ENCODE measurements around the gene GABPA. TPM values are rescaled to one million over a fixed set of nuclear protein-coding genes. Genes with fewer than 3 reads are reported as not detected.
"Not testable (repeated sequence)": the region's sequence is repeated elsewhere in the genome, so short reads cannot be mapped to it uniquely, and the experiment has no call there.

GABPA gene
- total and polyA plus RNA-seq, 9 of the 15 experiments (the other 6 are each of a cell fraction or from before 2014, with no cell fraction given), result 8.9 to 35.7 (median 22.8) TPM

DNA sequence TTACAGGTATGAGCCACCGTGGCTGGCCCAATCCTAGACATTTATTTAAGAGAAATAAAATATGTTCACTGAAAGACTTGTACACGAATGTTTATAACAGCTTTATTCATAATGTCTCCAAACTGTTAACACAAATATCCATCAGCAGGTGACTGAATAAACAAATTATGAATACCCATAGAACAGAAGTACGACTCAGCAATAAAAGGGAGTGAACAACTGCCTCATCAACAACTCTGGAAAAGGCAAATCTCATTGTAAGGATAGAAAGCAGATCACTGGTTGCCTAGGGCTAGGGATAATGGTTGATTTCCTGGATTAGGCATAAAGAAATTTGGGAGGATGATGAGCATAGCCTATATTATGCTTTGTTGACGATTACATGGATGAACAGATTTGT is 41.7 kb downstream of the GABPA start:
- FAIRE-seq, result no peak
- Histone ChIP-seq H3K9me1 (ENCODE audit: control insufficient read depth, insufficient read depth, low read length) (no peaks in the 10 kb centered on the region), H3K9me3 (replicated peaks; ENCODE audit: control insufficient read depth, insufficient read depth, low read depth, low read length) (no peaks in the 10 kb centered on the region), H3K9ac (ENCODE audit: insufficient read depth in 1 of 2, low read depth in 2 of 2, low read length in 2 of 2) (no peak overlapping the region), H3K4me3 (no peak overlapping the region), H2AFZ (ENCODE audit: low read depth, low read length) (no peak overlapping the region), H4K20me1 (replicated peaks; ENCODE audit: control insufficient read depth, insufficient read depth, low read length) (no peaks in the 10 kb centered on the region), H3K4me1 (replicated peaks in 1 of 2; ENCODE audit: control insufficient read depth in 2 of 2, insufficient read depth in 2 of 2, low read length in 2 of 2) (no peaks in the 10 kb centered on the region), H3K79me2 (ENCODE audit: control insufficient read depth, insufficient read depth, low read length) (no peaks in the 10 kb centered on the region), H3K4me2 (ENCODE audit: insufficient read depth, low read length) (no peak overlapping the region), H3K27ac (ENCODE audit: extremely low read depth, low read depth, low read length) (no peak overlapping the region), H3K36me3 (ENCODE audit: control insufficient read depth, insufficient read depth, low read length) (no peaks in the 10 kb centered on the region), H3K27me3 (ENCODE audit: control insufficient read depth in 2 of 2, insufficient read depth in 2 of 2, low read length in 2 of 2) (peaks cover 0 to 5% of the 10 kb centered on the region in 2 experiments; a peak in 2 of 5 replicates)
- WGBS (ENCODE audit: insufficient coverage, low coverage, missing lambda C conversion rate), result 0% methylated on average over 4 of the region's 4 CpGs
- in situ Hi-C loops (cut with MboI), result no loop called here
- POLR2A ChIA-PET, result interaction anchor here (1.1 kb wide), 1 partner anchor 21 kb away, joined by 3 read pairs; no protein-coding TSS in a partner anchor
- no peak for ATAC-seq
- intact Hi-C loops (cut with micrococcal nuclease), result no loop called here
- BruUV-seq (replicated peaks), result no TSS peak
- no peak for DNase-seq (ENCODE audit: extremely low read depth in 1 of 4, low spot score in 3 of 4)
- CTCF ChIA-PET (ENCODE audit: low intra/inter-chr PET ratio), result no interaction called here
- no peak for TF ChIP-seq HSF4 (CRISPR knock-in tag; IDR thresholded peaks at IDR 0.05; ENCODE audit: borderline replicate concordance)
- TF ChIP-seq ZKSCAN1 (IDR thresholded peaks at IDR 0.05; ENCODE audit: low read depth, low read length), result no peak
- TF ChIP-seq NCOA4 (IDR thresholded peaks at IDR 0.05; ENCODE audit: partially characterized antibody), result no peak
- TF ChIP-seq EWSR1 (IDR thresholded peaks at IDR 0.05; ENCODE audit: borderline replicate concordance, low read depth, partially characterized antibody), result no peak
- no peak for TF ChIP-seq TGIF2 (CRISPR knock-in tag; IDR thresholded peaks at IDR 0.05)
- no peak for TF ChIP-seq HOXB6 (CRISPR knock-in tag; IDR thresholded peaks at IDR 0.05; ENCODE audit: borderline replicate concordance)
- TF ChIP-seq HDGF (IDR thresholded peaks at IDR 0.05), result no peak
- 0 out of 2 replicates have a peak, but pooled peaks have one; percentile 19 for TF ChIP-seq MAFG (tag; conservative IDR thresholded peaks at IDR 0.05)
- TF ChIP-seq ZNF316 (IDR thresholded peaks at IDR 0.05), result peak; percentile 63
- TF ChIP-seq, protein P1, sequence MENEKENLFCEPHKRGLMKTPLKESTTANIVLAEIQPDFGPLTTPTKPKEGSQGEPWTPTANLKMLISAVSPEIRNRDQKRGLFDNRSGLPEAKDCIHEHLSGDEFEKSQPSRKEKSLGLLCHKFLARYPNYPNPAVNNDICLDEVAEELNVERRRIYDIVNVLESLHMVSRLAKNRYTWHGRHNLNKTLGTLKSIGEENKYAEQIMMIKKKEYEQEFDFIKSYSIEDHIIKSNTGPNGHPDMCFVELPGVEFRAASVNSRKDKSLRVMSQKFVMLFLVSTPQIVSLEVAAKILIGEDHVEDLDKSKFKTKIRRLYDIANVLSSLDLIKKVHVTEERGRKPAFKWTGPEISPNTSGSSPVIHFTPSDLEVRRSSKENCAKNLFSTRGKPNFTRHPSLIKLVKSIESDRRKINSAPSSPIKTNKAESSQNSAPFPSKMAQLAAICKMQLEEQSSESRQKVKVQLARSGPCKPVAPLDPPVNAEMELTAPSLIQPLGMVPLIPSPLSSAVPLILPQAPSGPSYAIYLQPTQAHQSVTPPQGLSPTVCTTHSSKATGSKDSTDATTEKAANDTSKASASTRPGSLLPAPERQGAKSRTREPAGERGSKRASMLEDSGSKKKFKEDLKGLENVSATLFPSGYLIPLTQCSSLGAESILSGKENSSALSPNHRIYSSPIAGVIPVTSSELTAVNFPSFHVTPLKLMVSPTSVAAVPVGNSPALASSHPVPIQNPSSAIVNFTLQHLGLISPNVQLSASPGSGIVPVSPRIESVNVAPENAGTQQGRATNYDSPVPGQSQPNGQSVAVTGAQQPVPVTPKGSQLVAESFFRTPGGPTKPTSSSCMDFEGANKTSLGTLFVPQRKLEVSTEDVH (IDR thresholded peaks at IDR 0.05; ENCODE audit: low read depth, partially characterized antibody), result no peak
- no peak for TF ChIP-seq CEBPB (tag; IDR thresholded peaks at IDR 0.05)

DNA sequence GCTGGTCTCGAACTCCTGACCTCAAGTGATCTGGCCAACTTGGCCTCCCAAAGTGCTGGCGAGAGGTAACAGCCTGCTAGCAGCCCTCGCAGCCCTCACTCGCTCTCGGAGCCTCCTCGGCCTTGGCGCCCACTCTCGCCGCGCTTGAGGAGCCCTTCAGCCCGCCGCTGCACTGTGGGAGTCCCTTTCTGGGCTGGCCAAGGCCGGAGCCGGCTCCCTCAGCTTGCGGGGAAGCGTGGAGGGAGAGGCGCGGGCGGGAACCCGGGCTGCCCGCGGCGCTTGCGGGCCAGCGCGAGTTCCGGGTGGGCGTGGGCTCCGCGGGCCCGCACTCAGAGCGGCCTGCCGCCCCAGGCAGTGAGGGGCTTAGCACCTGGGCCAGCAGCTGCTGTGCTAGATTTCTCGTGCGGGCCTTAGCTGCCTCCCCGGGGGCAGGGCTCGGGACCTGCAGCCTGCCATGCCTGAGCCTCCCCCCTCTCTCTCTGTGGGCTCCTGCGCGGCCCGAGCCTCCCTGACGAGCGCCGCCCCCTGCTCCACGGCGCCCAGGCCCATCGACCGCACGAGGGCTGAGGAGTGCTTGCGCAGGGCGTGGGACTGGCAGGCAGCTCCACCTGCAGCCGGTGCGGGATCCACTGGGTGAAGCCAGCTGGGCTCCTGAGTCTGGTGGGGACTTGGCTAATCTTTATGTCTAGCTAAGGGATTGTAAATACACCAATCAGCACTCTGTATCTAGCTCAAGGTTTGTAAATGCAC is 43.5 kb downstream of the GABPA start:
- H2AFZ ChIP-seq (ENCODE audit: low read depth, low read length); H4K20me1 ChIP-seq (replicated peaks; ENCODE audit: control insufficient read depth, insufficient read depth, low read length); H3K9me3 ChIP-seq (replicated peaks; ENCODE audit: control insufficient read depth, insufficient read depth, low read depth, low read length); H3K79me2 ChIP-seq (ENCODE audit: control insufficient read depth, insufficient read depth, low read length); H3K4me3 ChIP-seq; DNase-seq (ENCODE audit: extremely low read depth in 1 of 4, low spot score in 3 of 4); H3K36me3 ChIP-seq (ENCODE audit: control insufficient read depth, insufficient read depth, low read length); H3K27me3 ChIP-seq (ENCODE audit: control insufficient read depth in 2 of 2, insufficient read depth in 2 of 2, low read length in 2 of 2); H3K4me2 ChIP-seq (ENCODE audit: insufficient read depth, low read length); ATAC-seq; intact Hi-C loops (cut with micrococcal nuclease); BruUV-seq (replicated peaks); H3K4me1 ChIP-seq (replicated peaks in 1 of 2; ENCODE audit: control insufficient read depth in 2 of 2, insufficient read depth in 2 of 2, low read length in 2 of 2); H3K9me1 ChIP-seq (ENCODE audit: control insufficient read depth, insufficient read depth, low read length); CTCF ChIA-PET (ENCODE audit: low intra/inter-chr PET ratio); FAIRE-seq; H3K27ac ChIP-seq (ENCODE audit: extremely low read depth, low read depth, low read length); in situ Hi-C loops (cut with MboI); H3K9ac ChIP-seq (ENCODE audit: insufficient read depth in 1 of 2, low read depth in 2 of 2, low read length in 2 of 2): not testable (repeated sequence)
- POLR2A ChIA-PET, result interaction anchor here (1.4 kb wide), 1 partner anchor 8 kb away, joined by 3 read pairs; no protein-coding TSS in a partner anchor
- 58% methylated on average over 39 of the region's 52 CpGs for WGBS (ENCODE audit: insufficient coverage, low coverage, missing lambda C conversion rate)
